Measurements from ENCODE around the gene PTPRR.

The PTPRR gene

GRCh38 chr12:70652451-70652850 lies 268.1 kb downstream of the PTPRR start:
- no peaks in the 10 kb centered on the region for H4K20me1 ChIP-seq (ENCODE audit: insufficient read depth, low read length, poor library complexity, severe bottlenecking)
- H3K9ac ChIP-seq (ENCODE audit: low read depth, low read length, poor library complexity, severe bottlenecking) = no peak overlapping the region
- H2AFZ ChIP-seq (ENCODE audit: low read length) = no peak overlapping the region
- no peaks in the 10 kb centered on the region for H3F3A ChIP-seq (ENCODE audit: low read depth)
- no peaks in the 10 kb centered on the region for H3K36me3 ChIP-seq (ENCODE audit: insufficient read depth, low read length)
- H3K9me3 ChIP-seq (ENCODE audit: insufficient read depth, low read depth, low read length) = no peaks in the 10 kb centered on the region
- no peaks in the 10 kb centered on the region for H3K79me2 ChIP-seq (ENCODE audit: insufficient read depth, low read length)
- no peak overlapping the region for H3K4me2 ChIP-seq (ENCODE audit: low read depth, low read length, poor library complexity, severe bottlenecking)
- TF ChIP-seq EZH2phosphoT487 (IDR thresholded peaks at IDR 0.05; ENCODE audit: borderline replicate concordance) = no peak
- TF ChIP-seq CTCF (conservative IDR thresholded peaks at IDR 0.05; ENCODE audit: low read length) = no peak
- no peak overlapping the region for H3K4me3 ChIP-seq (ENCODE audit: low read length, poor library complexity, severe bottlenecking)
- no peaks in the 10 kb centered on the region for H3K27me3 ChIP-seq (ENCODE audit: insufficient read depth, low read length, poor library complexity, severe bottlenecking)
- H3K4me1 ChIP-seq (ENCODE audit: insufficient read depth, low read length, poor library complexity, severe bottlenecking) = peaks cover 41% of the 10 kb centered on the region
- no peaks in the 10 kb centered on the region for H3K9me2 ChIP-seq (replicated peaks; ENCODE audit: low read depth, low read length)

DNA sequence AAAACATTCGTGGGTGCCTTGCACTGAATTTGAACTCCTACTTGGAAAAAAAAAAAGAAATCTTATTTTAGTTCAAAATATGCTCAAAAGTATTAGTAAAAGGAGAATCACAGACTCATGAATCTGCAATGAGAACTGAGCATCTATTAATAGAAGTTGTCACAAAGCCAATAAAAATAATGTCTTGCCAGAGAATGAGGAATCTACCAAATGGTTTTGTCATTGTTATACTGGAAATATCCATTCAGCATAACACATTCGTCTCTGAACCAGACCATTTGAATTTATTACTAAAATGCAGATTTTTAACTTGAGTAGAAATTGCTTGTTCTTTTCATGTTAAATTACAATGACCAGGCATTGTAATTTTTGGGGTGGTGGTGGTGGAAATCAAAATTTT lies 271.7 kb downstream of the PTPRR start:
- no peaks in the 10 kb centered on the region for H3K27me3 ChIP-seq (ENCODE audit: insufficient read depth, low read length, poor library complexity, severe bottlenecking)
- H3K4me2 ChIP-seq (ENCODE audit: low read depth, low read length, poor library complexity, severe bottlenecking) = no peak overlapping the region
- H2AFZ ChIP-seq (ENCODE audit: low read length) = no peak overlapping the region

GRCh38 chr12:70648191-70648590 lies 272.3 kb downstream of the PTPRR start:
- H3K36me3 ChIP-seq (ENCODE audit: insufficient read depth, low read length) = no peaks in the 10 kb centered on the region
- no peaks in the 10 kb centered on the region for H3K9me2 ChIP-seq (replicated peaks; ENCODE audit: low read depth, low read length)
- H3F3A ChIP-seq (ENCODE audit: low read depth) = no peaks in the 10 kb centered on the region
- H3K4me2 ChIP-seq (ENCODE audit: low read depth, low read length, poor library complexity, severe bottlenecking) = no peak overlapping the region
- no peak overlapping the region for H3K4me3 ChIP-seq (ENCODE audit: low read length, poor library complexity, severe bottlenecking)
- H3K4me1 ChIP-seq (ENCODE audit: insufficient read depth, low read length, poor library complexity, severe bottlenecking) = peaks cover 58% of the 10 kb centered on the region
- no peaks in the 10 kb centered on the region for H3K27me3 ChIP-seq (ENCODE audit: insufficient read depth, low read length, poor library complexity, severe bottlenecking)
- H4K20me1 ChIP-seq (ENCODE audit: insufficient read depth, low read length, poor library complexity, severe bottlenecking) = no peaks in the 10 kb centered on the region
- TF ChIP-seq EZH2phosphoT487 (IDR thresholded peaks at IDR 0.05; ENCODE audit: borderline replicate concordance) (no peak), CTCF (conservative IDR thresholded peaks at IDR 0.05; ENCODE audit: low read length) (no peak)
- no peaks in the 10 kb centered on the region for H3K79me2 ChIP-seq (ENCODE audit: insufficient read depth, low read length)
- no peak overlapping the region for H3K9ac ChIP-seq (ENCODE audit: low read depth, low read length, poor library complexity, severe bottlenecking)
- H2AFZ ChIP-seq (ENCODE audit: low read length) = 0 out of 2 replicates have a peak overlapping the region, but pooled peaks have one; percentile 15
- no peaks in the 10 kb centered on the region for H3K9me3 ChIP-seq (ENCODE audit: insufficient read depth, low read depth, low read length)

More for the DNA sequence above, 271.7 kb downstream of the PTPRR start:
- Histone ChIP-seq H3K4me3 (ENCODE audit: low read length, poor library complexity, severe bottlenecking) (no peak overlapping the region), H3F3A (ENCODE audit: low read depth) (no peaks in the 10 kb centered on the region), H4K20me1 (ENCODE audit: insufficient read depth, low read length, poor library complexity, severe bottlenecking) (no peaks in the 10 kb centered on the region), H3K79me2 (ENCODE audit: insufficient read depth, low read length) (no peaks in the 10 kb centered on the region), H3K9me2 (replicated peaks; ENCODE audit: low read depth, low read length) (no peaks in the 10 kb centered on the region), H3K9me3 (ENCODE audit: insufficient read depth, low read depth, low read length) (no peaks in the 10 kb centered on the region), H3K9ac (ENCODE audit: low read depth, low read length, poor library complexity, severe bottlenecking) (no peak overlapping the region), H3K4me1 (ENCODE audit: insufficient read depth, low read length, poor library complexity, severe bottlenecking) (peaks cover 63% of the 10 kb centered on the region), H3K36me3 (ENCODE audit: insufficient read depth, low read length) (no peaks in the 10 kb centered on the region)
- no peak for TF ChIP-seq EZH2phosphoT487 (IDR thresholded peaks at IDR 0.05; ENCODE audit: borderline replicate concordance)
- no peak for TF ChIP-seq CTCF (conservative IDR thresholded peaks at IDR 0.05; ENCODE audit: low read length)

Data from Loucy (cell line).